Measurements from ENCODE around the gene CDCA5. TPM values are rescaled to one million over a fixed set of nuclear protein-coding genes. Genes with fewer than 3 reads are reported as not detected.
"Not testable (repeated sequence)": the region's sequence is repeated elsewhere in the genome, so short reads cannot be mapped to it uniquely, and the experiment has no call there.

The CDCA5 gene
- total and polyA plus RNA-seq, 2 donors = 1.2 to 3.9 TPM

DNA sequence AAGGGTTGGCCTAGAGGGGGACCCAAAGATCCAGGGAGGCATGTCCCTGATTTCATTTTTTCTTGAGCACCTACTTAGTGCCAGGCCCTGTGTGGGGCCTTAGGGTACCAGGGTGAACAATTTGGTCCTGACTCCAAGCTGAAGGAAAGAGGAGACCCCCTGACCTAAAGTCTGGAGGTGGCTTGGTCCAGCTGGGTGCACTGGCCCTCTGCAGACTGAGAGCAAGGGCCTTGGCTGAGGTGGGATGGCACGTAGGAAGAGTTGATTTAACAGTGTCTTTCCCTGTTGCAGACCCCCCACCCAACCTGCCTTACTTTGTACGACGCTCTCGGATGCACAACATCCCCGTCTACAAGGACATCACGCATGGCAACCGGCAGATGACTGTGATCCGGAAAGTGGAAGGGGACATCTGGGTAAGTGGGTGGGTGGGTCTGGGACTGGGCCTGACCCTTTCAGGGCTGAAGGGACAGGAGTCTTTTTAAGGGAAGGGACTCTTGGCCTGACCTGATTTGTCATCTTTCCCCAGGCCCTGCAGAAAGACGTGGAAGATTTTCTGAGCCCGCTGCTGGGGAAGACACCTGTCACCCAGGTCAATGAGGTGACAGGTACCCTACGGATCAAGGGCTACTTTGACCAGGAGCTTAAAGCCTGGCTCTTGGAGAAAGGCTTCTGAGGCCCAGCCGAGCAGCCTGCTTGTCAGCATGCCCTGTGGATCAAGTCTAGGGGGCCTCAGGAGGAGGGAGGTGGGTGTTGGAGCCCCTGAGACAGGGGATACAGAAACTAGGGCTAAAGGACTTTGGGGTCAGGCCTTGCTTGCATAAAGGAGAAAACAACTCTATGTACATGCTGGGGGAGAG, 41.6 kb upstream of the CDCA5 start:
- Histone ChIP-seq H3K4me1 (ENCODE audit: insufficient read depth) (no peaks in the 10 kb centered on the region), H3K4me3 (ENCODE audit: low read depth, low read length) (no peak overlapping the region), H3K27ac (ENCODE audit: low read depth) (no peak overlapping the region), H3K36me3 (ENCODE audit: insufficient read depth) (peaks cover 7% of the 10 kb centered on the region)
- DNase-seq (ENCODE audit: extremely low spot score) = no peak
- WGBS = 89% methylated on average over 12 of the region's 12 CpGs

DNA sequence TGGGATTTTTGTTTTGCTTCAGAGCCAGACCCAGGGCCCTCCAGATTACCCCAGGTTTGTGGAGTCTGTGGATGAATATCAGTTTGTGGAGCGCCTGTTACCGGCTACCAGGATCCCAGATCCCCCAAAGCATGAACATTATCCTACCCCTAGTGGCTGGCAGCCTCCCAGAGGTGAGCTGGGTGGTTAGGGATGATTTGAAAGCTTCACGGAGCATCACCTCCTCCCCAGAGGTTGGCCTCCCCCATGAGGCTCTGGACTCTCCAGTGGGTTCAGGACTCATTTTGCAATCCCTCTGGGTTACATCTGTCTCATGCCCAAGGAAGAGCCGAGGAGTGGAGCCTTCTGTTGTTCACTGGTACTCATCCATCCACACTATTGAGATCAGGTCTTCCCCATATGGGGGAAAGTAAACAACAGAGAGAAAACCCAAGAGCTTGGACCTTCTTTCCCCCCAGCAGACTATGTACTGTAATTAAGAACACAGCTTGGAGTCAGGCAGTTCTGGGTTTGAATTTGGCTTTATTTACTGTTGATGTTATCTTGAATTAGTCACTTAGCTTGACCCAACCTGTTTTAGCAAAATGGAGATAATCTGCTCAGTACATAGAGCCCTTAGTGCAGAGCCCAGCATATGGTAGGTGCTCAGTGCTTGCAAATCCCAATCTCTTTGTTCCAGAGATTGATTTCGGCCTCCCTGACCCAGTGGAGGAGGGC, 40.8 kb upstream of the CDCA5 start:
- Histone ChIP-seq H3K36me3 (ENCODE audit: insufficient read depth) (peaks cover 3% of the 10 kb centered on the region), H3K4me3 (ENCODE audit: low read depth, low read length) (no peak overlapping the region), H3K27ac (ENCODE audit: low read depth) (no peak overlapping the region), H3K4me1 (ENCODE audit: insufficient read depth) (no peaks in the 10 kb centered on the region)
- no peak for DNase-seq (ENCODE audit: extremely low spot score)
- WGBS = 89% methylated on average over 5 of the region's 5 CpGs

DNA sequence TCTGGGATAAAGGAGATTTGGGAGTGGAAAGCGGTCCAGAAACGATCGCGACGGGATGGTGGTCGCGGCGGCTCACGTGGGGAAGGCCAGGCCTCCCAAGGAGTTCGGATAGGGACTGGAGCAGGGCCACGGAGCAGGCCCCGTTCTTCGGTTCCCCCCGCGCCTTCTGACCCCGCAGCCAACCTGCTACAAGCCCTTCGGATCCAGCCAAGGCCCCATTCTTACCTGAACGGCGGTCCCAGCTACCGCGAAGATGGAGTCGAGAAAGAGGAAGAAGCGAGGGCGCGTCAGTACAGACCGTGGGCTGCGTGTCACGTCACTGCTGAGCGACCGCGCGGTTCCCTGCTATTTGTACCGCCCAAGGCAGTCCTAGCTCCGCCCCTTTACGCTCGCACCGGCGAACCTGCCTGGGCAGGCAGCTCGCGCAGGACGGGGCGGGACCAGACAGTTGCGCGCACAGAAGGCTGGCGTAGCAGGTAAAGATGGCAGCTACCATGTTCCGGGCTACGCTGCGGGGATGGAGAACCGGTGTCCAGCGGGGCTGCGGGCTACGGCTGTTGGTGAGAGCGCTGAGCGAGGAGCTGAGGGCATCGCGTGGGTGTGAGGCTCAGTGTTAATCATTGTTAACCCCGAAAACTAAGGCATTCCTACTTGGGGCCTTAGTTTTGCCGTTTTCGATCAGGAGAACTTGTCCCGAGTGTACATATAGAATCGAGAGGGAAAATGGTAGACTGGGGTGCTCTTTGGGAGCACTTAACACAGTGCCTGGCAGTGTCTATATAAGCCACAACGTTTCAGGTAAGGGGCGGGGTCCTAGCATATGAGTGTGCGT, 38.2 kb upstream of the CDCA5 start, which contains the start of the genes FAU and MRPL49:
FAU (minus strand) TSS at position 270 of the 832 bp plus-strand sequence. CDS start 321 bp downstream, outside the sequence.
MRPL49 (plus strand) TSS at position 457 of the 832 bp plus-strand sequence; CDS start at position 483, 26 bp downstream.
- Histone ChIP-seq H3K4me3 (ENCODE audit: low read depth, low read length) (peak within 1 kb of the TSS; percentile 71), H3K27ac (ENCODE audit: low read depth) (peak within 1 kb of the TSS; percentile 91), H3K36me3 (ENCODE audit: insufficient read depth) (no peaks in the 10 kb centered on the region), H3K4me1 (ENCODE audit: insufficient read depth) (no peaks in the 10 kb centered on the region)
- peak; percentile 88 for DNase-seq (ENCODE audit: extremely low spot score)
- under 1% methylated on average over 64 of the region's 64 CpGs for WGBS

DNA sequence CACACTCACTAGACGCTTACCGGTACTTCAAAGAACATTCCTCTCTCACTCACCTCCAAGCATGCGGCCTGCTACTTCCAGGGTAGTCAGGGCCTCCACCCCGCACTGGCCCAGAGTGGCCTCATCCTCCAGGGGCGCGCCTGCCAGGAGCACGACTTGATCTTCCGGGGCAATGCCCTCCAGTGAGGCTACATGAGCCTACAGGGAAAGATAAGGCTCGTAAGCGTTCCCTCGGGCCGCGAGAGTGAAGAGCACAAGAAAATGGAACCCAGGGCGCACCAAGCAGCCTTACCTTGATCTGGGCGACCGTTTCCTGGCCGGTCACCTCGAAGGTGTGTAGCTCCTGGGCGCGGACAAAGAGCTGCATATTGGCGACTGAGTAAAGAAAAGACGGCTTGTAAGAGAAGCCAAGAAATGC, 37.6 kb upstream of the CDCA5 start:
- H3K4me3 ChIP-seq (ENCODE audit: low read depth, low read length) = peak overlapping the region; percentile 71
- H3K27ac ChIP-seq (ENCODE audit: low read depth) = peak overlapping the region; percentile 91
- no peak for DNase-seq (ENCODE audit: extremely low spot score)
- H3K36me3 ChIP-seq (ENCODE audit: insufficient read depth) = no peaks in the 10 kb centered on the region
- 2% methylated on average over 22 of the region's 22 CpGs for WGBS
- no peaks in the 10 kb centered on the region for H3K4me1 ChIP-seq (ENCODE audit: insufficient read depth)

DNA sequence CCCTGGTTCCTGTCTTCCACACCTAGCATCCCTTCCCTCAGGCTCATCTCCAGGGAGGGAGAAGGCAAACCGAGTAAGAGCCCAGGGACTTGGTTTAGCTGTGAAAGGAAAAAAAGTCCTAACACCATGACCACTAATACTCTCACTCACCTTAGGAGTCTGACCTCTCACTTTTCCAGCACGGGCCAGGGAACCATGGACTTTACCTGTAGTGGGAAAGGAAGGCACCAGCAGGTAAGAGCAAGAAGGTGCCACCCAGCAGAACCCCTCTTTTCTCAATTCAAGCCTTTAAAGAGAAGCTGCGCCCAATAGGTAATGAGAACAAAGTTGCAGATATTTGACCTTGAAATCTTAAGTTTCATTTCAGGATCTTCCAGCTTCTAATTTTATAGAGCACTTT, 37.0 kb upstream of the CDCA5 start:
- Histone ChIP-seq H3K4me3 (ENCODE audit: low read depth, low read length) (peak overlapping the region; percentile 71), H3K4me1 (ENCODE audit: insufficient read depth) (no peaks in the 10 kb centered on the region), H3K36me3 (ENCODE audit: insufficient read depth) (no peaks in the 10 kb centered on the region), H3K27ac (ENCODE audit: low read depth) (no peak overlapping the region)
- 92% methylated on average over 3 of the region's 3 CpGs for WGBS
- no peak for DNase-seq (ENCODE audit: extremely low spot score)

DNA sequence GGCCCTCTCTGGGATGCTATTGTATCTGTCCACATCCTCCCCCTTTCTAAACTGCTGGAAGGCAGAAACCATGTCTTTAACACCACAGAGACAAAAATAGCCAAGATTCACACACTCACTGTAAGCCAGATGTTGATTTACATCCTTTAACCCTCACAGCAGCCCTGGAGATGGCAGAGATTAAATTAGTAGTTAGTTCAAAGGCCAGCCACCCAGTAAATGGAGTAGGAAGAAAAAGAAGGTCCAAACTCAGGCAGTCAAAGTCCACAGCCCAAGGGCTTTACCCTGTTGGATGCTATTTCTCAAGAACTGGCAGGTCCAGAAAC, 35.8 kb upstream of the CDCA5 start:
- no peak overlapping the region for H3K4me3 ChIP-seq (ENCODE audit: low read depth, low read length)
- no peaks in the 10 kb centered on the region for H3K4me1 ChIP-seq (ENCODE audit: insufficient read depth)
- no peak for DNase-seq (ENCODE audit: extremely low spot score)
- H3K27ac ChIP-seq (ENCODE audit: low read depth) = no peak overlapping the region
- H3K36me3 ChIP-seq (ENCODE audit: insufficient read depth) = no peaks in the 10 kb centered on the region

DNA sequence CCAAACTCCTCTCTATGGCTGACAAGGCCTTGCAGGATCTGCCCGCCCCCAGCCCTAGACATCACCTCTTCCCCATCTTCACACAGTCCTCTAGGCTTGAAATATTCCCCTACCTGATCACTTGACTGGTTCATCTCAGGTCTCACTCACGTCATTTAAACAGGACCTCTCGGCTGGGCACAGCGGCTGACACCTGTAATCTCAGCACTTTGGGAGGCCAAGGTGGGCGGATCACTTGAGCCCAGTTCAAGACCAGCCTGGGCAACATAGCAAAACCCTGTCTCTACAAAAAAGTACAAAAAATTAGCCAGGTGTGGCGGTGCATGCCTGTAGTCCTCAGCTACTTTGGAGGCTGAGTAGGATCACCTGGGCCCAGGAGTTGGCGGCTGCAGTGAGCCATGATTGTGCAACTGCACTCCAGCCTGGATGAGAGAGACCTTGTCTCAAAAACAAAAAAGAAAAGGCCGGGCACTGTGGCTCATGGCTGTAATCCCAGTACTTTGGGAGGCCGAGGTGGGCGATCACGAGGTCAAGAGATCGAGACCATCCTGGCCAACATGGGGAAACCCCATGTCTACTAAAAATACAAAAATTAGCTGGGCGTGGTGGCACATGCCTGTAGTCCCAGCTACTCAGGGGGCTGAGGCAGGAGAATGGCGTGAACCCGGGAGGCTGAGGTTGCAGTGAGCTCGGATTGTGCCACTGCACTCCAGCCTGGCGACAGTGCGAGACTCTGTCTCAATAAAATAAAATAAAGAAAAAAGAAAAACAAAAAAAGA, 35.2 kb upstream of the CDCA5 start:
- H3K27ac ChIP-seq (ENCODE audit: low read depth); H3K36me3 ChIP-seq (ENCODE audit: insufficient read depth); H3K4me3 ChIP-seq (ENCODE audit: low read depth, low read length); H3K4me1 ChIP-seq (ENCODE audit: insufficient read depth); DNase-seq (ENCODE audit: extremely low spot score): not testable (repeated sequence)
- 89% methylated on average over 18 of the region's 18 CpGs for WGBS

DNA sequence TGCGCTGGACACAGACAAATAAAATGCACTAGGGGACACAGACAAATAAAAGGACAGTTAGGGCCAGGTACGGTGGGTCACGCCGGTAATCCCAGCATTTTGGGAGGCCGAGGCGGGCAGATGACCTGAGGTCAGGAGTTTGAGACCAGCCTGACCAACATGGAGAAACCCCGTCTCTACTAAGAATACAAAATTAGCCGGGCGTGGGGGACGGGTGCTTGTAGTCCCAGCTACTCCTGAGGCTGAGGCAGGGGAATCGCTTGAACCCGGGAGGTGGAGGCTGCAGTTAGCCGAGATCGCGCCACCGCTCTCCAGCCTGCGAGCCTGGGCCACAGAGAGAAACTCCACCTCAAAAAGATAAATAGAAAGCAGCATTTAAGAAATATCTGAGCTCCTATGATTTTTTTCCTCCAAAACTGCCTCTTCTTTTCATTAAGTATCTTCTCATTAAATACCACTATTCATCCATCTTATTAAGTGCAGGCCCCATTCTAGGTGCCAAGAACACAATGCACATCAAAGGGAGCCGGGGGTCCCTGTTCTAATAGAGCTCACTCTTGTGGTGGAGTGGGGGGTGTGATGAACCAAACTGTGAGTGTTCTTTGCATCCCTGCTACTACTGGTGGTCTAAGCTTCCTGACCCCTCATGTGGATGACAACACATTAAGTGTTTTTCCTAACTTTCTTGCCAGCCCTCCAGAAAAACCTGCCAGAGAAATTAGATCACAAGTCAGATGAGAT, 34.4 kb upstream of the CDCA5 start:
- H3K27ac ChIP-seq (ENCODE audit: low read depth) = no peak overlapping the region
- H3K36me3 ChIP-seq (ENCODE audit: insufficient read depth) = no peaks in the 10 kb centered on the region
- DNase-seq (ENCODE audit: extremely low spot score) = no peak
- 81% methylated on average over 18 of the region's 18 CpGs for WGBS
- H3K4me1 ChIP-seq (ENCODE audit: insufficient read depth) = no peaks in the 10 kb centered on the region
- H3K4me3 ChIP-seq (ENCODE audit: low read depth, low read length) = no peak overlapping the region

DNA sequence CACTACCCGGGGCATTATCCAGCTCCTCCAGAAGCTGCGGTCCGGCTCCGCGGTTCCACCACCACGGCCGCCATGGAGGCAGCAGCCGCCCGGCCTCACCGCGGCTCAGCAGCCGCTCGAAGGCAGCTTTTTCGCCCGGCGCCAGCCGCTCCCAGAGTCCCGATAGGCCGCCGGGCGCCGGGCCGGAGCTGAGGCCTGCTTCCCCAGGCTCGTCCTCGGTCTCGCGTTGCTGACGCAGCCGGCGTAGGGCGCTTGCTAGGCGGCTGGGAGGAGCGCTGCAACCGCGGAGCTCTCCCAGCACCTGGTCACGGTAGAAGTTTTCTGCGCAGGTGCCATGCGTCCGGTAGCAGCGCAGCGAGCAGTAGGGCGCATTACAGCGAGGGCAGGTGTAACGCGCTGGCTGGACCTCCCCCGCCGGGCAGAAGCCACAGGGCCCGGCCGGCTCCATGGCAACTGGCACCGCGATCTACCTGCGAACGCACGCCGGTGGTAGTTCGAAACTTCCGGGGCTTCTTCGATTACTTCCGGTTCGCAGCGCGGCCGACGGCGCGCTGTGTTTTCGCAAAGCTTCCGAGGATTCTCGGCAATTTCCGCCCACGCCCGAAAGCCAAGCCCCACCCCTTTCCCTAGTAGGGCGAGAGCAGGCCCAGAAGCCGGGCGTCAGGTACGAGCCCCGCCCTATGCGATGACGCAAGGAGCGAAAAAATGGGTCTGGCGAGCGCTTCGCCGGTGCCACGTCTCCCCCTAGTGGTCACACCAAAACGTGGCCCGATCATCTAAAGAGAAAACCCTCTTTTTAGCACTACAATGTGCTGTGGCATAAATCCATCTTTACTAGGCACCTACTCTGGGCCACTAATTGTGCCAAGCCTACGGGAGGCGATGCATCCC, 33.6 kb upstream of the CDCA5 start, which contains the start of gene ZNHIT2:
ZNHIT2 (minus strand) TSS at position 496 of the 891 bp plus-strand sequence; CDS start at position 448, 48 bp downstream.
- peak within 1 kb of the TSS; percentile 3 for H3K27ac ChIP-seq (ENCODE audit: low read depth)
- H3K4me1 ChIP-seq (ENCODE audit: insufficient read depth) = no peaks in the 10 kb centered on the region
- peak within 1 kb of the TSS; percentile 79 for H3K4me3 ChIP-seq (ENCODE audit: low read depth, low read length)
- H3K36me3 ChIP-seq (ENCODE audit: insufficient read depth) = no peaks in the 10 kb centered on the region
- WGBS = under 1% methylated on average over 89 of the region's 89 CpGs
- DNase-seq (ENCODE audit: extremely low spot score) = peak; percentile 98

DNA sequence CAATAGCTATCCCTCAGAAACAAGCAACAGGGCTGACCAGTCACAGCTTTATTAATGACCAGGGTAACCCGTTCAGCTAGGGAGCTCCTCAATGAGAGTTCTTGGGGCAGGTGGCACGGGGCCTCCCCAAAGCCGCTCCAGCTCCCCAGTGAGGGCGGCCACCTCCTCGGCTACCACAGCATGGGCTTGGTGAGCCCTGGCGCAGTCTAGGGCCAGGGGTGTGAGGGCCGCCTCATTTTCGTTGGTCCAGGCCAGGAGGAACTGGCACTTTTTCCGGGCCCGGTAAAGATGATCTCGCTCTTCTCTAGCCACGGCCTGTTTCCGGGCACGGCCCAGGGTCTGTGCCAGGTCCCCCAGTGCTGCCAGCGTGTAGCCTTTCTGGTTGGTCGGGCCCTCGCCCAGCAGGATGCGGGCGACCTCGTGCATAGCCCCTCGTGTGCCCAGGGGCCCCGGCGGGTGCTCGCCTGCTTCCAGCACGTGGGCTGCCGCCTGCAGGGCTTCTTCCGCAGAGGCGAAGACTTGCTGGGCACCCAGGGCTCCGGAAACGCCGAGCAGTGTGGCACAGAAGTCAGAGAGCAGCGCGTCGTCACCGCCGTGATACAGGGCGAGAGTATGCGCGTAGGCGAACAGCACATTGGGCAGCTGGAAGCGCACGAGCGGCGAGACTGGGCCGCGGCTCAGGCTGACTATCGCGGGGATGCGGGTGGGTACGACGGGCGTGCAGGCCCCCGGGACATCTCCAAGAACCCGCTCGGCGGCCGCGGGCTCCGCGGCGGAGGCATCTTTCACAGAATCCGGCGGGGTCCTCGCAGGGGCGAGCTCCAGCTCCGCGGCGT, 32.7 kb upstream of the CDCA5 start:
- Histone ChIP-seq H3K27ac (ENCODE audit: low read depth) (peak overlapping the region; percentile 3), H3K4me1 (ENCODE audit: insufficient read depth) (no peaks in the 10 kb centered on the region), H3K36me3 (ENCODE audit: insufficient read depth) (no peaks in the 10 kb centered on the region), H3K4me3 (ENCODE audit: low read depth, low read length) (peak overlapping the region; percentile 79)
- WGBS = 22% methylated on average over 68 of the region's 68 CpGs
- DNase-seq (ENCODE audit: extremely low spot score) = no peak
